ENCODE measurements around the gene OGFOD3.
"Not testable (repeated sequence)": the region's sequence is repeated elsewhere in the genome, so short reads cannot be mapped to it uniquely, and the experiment has no call there.

OGFOD3 gene

DNA sequence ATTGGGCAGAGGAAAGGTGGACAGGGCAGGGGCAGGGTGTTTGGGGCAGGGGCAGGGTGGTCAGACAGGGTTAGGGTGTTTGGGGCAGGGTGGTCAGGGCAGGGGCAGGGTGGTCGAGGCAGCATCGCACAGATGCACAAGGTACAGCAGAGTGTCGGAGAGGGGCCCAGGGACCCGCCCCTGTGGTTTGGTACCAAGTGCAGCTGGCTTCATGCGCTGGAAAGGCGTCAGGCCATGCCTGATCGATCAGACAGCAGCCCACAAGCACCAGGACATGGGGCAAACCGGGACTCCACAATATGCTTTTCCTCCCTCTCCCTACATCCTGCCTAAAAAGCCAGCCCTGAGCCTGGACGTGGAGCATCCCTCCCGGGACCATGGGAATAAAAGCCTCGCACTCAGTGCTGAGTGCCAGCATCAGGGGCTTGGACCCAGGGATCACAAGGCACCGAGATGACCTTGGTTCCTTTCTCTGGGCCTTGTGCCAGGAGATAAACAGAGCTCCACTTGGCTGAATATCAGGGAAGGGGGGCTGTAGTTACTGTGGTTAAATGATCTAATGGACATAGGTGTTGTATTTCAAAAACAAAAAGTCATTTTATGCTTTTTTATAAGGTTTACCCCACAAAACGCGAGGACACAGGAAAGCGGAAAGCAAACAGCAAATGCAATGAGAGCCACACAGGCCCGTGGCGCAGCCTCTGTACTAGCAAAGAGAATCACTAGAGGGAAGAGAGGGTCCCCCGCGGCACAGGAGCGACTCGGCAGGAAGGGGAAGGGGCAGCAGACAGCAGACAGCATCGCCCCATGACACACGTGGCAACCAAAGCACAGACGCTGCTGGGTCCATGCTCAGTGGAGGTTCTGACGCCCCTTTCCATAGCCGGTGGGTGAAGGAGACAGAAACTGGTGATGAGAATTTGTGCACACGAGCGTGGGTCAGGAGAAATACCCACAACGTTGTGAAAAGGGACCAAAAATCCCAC is 5.6 kb downstream of the OGFOD3 start:
- DNase-seq (ENCODE audit: low spot score) = no peak
- TF ChIP-seq, protein P1, sequence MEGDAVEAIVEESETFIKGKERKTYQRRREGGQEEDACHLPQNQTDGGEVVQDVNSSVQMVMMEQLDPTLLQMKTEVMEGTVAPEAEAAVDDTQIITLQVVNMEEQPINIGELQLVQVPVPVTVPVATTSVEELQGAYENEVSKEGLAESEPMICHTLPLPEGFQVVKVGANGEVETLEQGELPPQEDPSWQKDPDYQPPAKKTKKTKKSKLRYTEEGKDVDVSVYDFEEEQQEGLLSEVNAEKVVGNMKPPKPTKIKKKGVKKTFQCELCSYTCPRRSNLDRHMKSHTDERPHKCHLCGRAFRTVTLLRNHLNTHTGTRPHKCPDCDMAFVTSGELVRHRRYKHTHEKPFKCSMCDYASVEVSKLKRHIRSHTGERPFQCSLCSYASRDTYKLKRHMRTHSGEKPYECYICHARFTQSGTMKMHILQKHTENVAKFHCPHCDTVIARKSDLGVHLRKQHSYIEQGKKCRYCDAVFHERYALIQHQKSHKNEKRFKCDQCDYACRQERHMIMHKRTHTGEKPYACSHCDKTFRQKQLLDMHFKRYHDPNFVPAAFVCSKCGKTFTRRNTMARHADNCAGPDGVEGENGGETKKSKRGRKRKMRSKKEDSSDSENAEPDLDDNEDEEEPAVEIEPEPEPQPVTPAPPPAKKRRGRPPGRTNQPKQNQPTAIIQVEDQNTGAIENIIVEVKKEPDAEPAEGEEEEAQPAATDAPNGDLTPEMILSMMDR (IDR thresholded peaks at IDR 0.05; ENCODE audit: extremely low read depth, missing control alignments) = no peak

DNA sequence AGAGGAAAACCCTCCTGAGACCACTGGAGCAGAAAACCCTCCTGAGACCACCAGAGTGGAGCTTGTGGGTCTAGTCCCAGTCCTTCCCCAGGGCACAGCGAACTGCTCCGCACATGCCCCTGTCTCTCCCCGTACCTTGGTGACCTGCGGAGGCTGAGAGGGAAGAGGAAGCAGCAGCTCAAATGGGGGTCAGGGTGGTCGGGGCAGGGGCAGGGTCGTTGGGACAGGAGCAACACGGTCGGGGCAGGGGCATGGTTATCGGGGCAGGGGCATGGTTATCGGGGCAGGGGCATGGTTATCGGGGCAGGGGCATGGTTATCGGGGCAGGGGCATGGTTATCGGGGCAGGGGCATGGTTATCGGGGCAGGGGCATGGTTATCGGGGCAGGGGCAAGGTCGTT is 6.3 kb downstream of the OGFOD3 start:
- not testable (repeated sequence) for DNase-seq (ENCODE audit: low spot score)

DNA sequence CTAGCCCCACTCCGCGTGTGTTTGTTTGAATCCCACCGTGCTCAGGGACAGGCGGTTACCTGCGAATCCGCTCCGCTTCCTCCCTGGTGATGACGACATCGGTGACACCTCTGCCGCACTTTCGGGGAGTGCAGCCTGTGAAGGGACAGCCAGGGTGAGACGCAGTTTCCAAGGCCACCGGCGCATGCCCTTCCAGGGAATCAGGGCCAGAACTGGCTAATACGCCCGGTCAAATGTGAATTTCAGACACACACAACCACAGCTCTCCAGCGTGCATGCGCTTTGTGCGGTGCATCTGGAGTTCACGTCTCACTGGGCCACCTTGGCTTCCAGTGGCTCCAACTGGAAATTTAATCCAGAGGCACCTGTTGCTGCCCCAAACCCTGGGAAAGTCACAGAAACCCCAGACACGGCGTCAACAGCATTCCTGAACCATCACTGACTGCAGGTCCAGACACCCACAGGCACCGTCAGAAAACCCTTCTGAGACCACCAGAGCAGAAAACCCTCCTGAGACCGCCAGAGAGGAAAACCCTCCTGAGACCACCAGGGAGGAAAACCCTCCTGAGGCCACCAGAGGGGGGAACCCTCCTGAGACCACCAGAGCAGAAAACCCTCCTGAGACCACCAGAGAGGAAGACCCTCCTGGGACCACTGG is 6.9 kb downstream of the OGFOD3 start:
- DNase-seq (ENCODE audit: low spot score) = no peak
- TF ChIP-seq, protein P1 (IDR thresholded peaks at IDR 0.05; ENCODE audit: extremely low read depth, missing control alignments) = no peak

DNA sequence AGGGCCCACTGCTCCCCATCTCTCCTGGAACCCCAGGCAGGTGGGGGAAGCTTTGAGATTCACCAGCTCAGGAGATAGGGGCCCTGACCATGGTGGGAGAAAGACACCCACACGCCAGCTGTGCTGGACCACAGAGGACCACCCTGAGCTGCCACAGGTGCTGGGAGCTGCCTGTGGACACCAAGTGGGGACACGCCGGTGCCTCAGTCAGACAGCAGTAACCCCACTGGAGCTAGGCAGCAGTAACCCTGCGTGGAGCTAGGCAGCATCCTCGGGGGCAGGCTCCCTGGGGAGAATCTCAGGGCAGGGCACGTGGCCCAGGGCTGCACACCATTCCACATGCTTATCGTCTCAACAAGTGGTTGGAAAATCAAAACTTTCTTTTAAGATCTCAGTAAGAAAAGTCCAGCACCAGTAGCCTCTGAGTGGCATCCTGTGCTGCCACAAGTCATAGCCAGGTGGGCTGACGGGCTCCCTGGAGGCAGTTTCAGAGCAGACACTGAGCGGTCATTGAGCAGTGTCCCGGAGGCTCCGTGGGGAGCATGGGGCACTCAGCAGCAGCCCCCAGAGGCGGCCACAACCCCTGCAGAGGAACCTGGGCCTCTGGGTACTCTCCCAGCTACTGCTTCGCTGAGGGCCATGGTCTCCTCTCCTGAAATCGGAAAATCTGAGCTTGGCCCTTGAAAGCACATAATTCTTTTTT is 8.2 kb downstream of the OGFOD3 start:
- TF ChIP-seq, protein P1 (IDR thresholded peaks at IDR 0.05; ENCODE audit: extremely low read depth, missing control alignments) = no peak
- DNase-seq (ENCODE audit: low spot score) = no peak

DNA sequence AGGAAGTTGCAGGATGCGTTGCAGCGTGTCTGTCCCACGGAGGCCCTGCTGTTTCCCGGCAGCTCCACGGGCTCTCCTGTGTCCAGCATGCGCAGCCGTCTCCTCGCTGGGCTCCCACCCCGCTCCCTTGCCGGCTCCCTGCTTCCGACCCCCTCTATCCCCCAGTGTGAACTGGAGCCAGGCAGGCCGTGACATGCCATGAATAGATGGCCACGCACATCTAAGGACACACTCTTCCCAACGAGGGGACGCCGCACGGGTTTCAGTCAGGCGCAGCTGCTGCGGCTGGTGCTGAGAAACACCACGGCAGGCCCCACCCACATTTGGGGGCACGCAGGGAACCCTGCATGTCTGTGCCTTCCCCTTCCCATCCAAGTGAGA is 9.5 kb downstream of the OGFOD3 start:
- TF ChIP-seq, protein P1 (IDR thresholded peaks at IDR 0.05; ENCODE audit: extremely low read depth, missing control alignments) = no peak
- no peak for DNase-seq (ENCODE audit: low spot score)

DNA sequence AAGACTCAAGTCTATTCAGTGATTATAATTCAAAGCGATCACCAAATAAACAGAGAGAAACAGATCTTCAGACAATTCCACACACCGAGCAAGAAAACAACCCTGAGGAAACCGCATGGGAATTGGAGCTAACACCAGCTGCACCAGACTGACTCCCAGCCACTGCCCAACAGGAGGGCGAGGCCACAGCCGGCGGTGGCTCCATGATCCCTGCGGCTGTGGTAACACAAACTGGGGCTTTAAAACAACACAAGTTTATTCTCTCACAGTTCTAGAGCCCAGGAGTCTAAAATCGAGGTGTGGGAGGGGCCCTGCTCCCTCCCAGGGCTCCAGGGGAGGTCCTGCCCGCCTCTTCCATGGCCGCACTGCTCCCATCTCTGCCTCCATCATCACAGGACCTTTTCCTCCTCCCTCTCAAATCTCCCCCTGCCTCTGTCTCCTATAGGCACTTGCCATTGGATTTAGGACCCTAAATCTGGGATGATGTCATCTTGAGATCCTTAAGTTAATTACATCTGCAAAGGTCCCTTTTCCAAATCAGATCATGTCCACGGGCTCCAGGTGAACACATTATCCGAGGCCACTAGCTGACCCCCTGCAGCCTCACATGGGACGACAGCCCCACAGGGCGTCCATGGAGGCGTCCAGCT is 10.0 kb downstream of the OGFOD3 start:
- no peak for DNase-seq (ENCODE audit: low spot score)
- TF ChIP-seq, protein P1 (IDR thresholded peaks at IDR 0.05; ENCODE audit: extremely low read depth, missing control alignments) = no peak

DNA sequence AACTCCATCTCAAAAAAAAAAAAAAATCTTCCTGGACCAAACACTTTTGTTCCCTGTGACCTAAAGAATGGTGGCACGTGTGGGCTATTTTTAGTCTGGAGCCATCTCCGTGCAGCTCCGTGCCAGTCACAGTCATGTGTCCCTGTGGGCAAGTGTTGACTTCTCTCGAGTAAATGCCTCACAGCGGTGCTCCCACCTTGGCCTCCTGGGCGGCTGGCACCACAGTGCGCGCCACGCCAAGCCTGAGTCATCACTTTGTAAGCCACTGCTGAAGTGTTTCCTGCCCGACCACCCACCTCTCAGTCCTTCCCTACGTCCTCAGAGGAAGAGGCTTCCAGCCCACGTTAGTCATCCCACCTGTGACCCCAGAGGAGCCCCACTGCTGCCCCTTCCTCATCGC is 11.1 kb downstream of the OGFOD3 start:
- no peak for DNase-seq (ENCODE audit: low spot score)

More for the DNA sequence above, 11.1 kb downstream of the OGFOD3 start:
- TF ChIP-seq, protein P1 (IDR thresholded peaks at IDR 0.05; ENCODE audit: extremely low read depth, missing control alignments) = no peak

Measured in GM20000 (cell line).